ENCODE data around the gene SNRNP200.
"Not testable (repeated sequence)": the region's sequence is repeated elsewhere in the genome, so short reads cannot be mapped to it uniquely, and the experiment has no call there.

DNA sequence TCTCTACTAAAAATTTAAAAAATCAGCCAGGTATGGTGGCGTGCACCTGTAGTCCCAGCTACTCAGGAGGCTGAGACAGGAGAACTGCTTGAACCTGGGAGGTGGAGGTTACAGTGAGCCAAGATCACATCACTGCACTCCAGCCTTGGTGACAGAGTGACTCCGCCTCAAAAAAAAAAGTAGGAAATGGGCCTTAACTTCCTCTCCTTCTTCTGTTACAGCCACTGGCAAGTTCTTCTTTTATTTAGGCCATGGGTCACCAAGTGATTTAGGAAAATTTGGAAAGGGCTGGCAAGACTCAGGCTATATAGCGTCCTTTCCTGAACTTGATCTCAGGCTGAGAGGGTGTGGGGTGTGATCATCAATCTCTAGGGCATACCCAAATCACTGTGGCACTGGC is 47.6 kb downstream of the SNRNP200 start:
- TF ChIP-seq CTCF (conservative IDR thresholded peaks at IDR 0.05; ENCODE audit: low read depth, low read length); EZH2 (IDR thresholded peaks at IDR 0.05; ENCODE audit: borderline replicate concordance, low read depth, low read length, poor library complexity, severe bottlenecking): not testable (repeated sequence)
